Esophagus muscularis mucosa (tissue), 4 donors: Measurements from ENCODE around the gene RPAP2. TPM values are rescaled to one million over a fixed set of nuclear protein-coding genes. Genes with fewer than 3 reads are reported as not detected.

ENCODE experiments used
- DNase-seq: peaks from one replicate; pipeline ENCODE4 v3.0.0-alpha.2; 2017; ENCODE audit errors: extremely low spot score
- H3K27ac ChIP-seq, 4 donors: fragments of 200-600 bp; sonication (generic); replicated peaks in 1 of 4; 1 replicate in 3 of 4; 2 replicates in 1 of 4; pipeline ENCODE4 v1.5.1; 2016 to 2019; ENCODE audit warnings: mild to moderate bottlenecking in 1 of 4
- H3K27me3 ChIP-seq, 4 donors: fragments of 200-600 bp; sonication (generic); one replicate each; pipeline versions ENCODE4 v1.5.1 to v1.6.0; 2016 to 2019
- H3K36me3 ChIP-seq, 4 donors: fragments of 200-600 bp; sonication (generic); one replicate each; pipeline ENCODE4 v1.5.1; 2016 to 2019
- H3K4me1 ChIP-seq, 4 donors: fragments of 200-600 bp; sonication (generic); one replicate each; pipeline ENCODE4 v1.5.1; 2016 to 2019
- H3K4me3 ChIP-seq, 4 donors: fragments of 200-600 bp; sonication (generic); 1 replicate in 2 of 4; 2 replicates in 2 of 4; pipeline ENCODE4 v1.5.1; 2016 to 2019; ENCODE audit warnings: mild to moderate bottlenecking in 4 of 4, moderate library complexity in 1 of 4
- H3K9me3 ChIP-seq, 4 donors: fragments of 200-600 bp; sonication (generic); 1 replicate in 3 of 4; 2 replicates in 1 of 4; pipeline ENCODE4 v1.5.1; 2016 to 2019
- CTCF ChIP-seq, 3 experiments: fragments of 200-600 bp in 2 of 3; fragments of 450-650 bp in 1 of 3; sonication (generic) in 2 of 3; IDR thresholded peaks; one replicate each; pipeline ENCODE4 v1.5.1; 2017 to 2019; ENCODE audit warnings: antibody characterized with exemption in 3 of 3, mild to moderate bottlenecking in 2 of 3, moderate library complexity in 1 of 3
- EP300 ChIP-seq: sonication (generic); formaldehyde crosslinking; IDR thresholded peaks from one replicate; pipeline ENCODE4 v1.6.1; 2017; ENCODE audit warnings: antibody characterized with exemption
- POLR2A ChIP-seq: fragments of 450-650 bp; IDR thresholded peaks from one replicate; pipeline ENCODE4 v1.6.1; 2017; ENCODE audit warnings: antibody characterized with exemption, moderate library complexity, mild to moderate bottlenecking, low read depth
- POLR2AphosphoS5 ChIP-seq, 2 donors: sonication (generic); formaldehyde crosslinking; IDR thresholded peaks; one replicate each; pipeline ENCODE4 v1.6.1; 2017; ENCODE audit warnings: antibody characterized with exemption in 2 of 2
- WGBS: methylation state at CpG from one replicate; pipeline ENCODE4 v1.1.5; 2018; 5-methylcytosine and 5-hydroxymethylcytosine counted together
- intact Hi-C: fragments of 100-400 bp; cut with DNase I; formaldehyde crosslinking; loops from one replicate; pipeline ENCODE4 v1.15.1; 2023
- total RNA-seq, 4 donors: library from RNA; depleted of rRNA; stranded (reverse); fragments of >200 nt; gene quantifications; one replicate each; pipeline versions ENCODE4 v1.1.0 to v1.2.1, GENCODE V29; 2016

Gene RPAP2
- total RNA-seq, 4 donors from 2014 or later = 8.9 to 13.3 (median 12.8) TPM

GRCh38 chr1:92410706-92411105 is 111.8 kb downstream of the RPAP2 start:
- no peak overlapping the region for H3K4me3 ChIP-seq
- WGBS = 72% methylated on average over 3 of the region's 3 CpGs
- no peaks in the 10 kb centered on the region for H3K27me3 ChIP-seq
- no peaks in the 10 kb centered on the region for H3K9me3 ChIP-seq
- intact Hi-C loops = no loop called here
- TF ChIP-seq POLR2A (no peak), EP300 (no peak), POLR2AphosphoS5 (IDR thresholded peaks at IDR 0.05) (no peak), CTCF (IDR thresholded peaks at IDR 0.05) (no peak)
- no peaks in the 10 kb centered on the region for H3K36me3 ChIP-seq
- peak; percentile 91 for DNase-seq
- no peaks in the 10 kb centered on the region for H3K4me1 ChIP-seq
- H3K27ac ChIP-seq = no peak overlapping the region

DNA sequence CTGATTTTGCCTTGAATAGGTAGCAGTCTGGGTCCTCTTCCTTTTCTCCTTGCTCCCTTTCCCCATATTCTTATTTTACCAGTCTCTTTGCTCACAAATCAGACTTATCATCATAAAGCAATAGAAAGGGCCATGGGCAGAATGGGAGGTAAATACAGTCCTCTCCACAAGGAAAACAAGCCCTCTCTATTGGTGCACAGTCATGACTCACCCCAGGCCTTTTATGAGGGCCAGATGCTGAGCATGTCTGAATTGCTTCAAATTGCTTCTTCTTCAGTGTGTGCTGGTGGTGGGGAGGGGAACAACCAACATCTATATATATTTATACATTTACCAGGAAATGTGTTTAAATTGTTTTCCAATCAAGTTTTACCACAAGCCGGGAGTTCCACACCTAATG is 112.7 kb downstream of the RPAP2 start:
- Histone ChIP-seq H3K4me3 (no peak overlapping the region), H3K27ac (no peak overlapping the region), H3K36me3 (no peaks in the 10 kb centered on the region), H3K27me3 (no peaks in the 10 kb centered on the region), H3K9me3 (no peaks in the 10 kb centered on the region), H3K4me1 (no peaks in the 10 kb centered on the region)
- intact Hi-C loops = no loop called here
- 77% methylated on average over 1 of the region's 1 CpG for WGBS
- TF ChIP-seq CTCF (IDR thresholded peaks at IDR 0.05) (no peak), POLR2AphosphoS5 (IDR thresholded peaks at IDR 0.05) (no peak), POLR2A (no peak), EP300 (no peak)
- DNase-seq = peak; percentile 4

GRCh38 chr1:92419642-92420041 is 120.8 kb downstream of the RPAP2 start:
- WGBS = 70% methylated on average over 4 of the region's 4 CpGs
- Histone ChIP-seq H3K27me3 (no peaks in the 10 kb centered on the region), H3K9me3 (no peaks in the 10 kb centered on the region), H3K4me3 (no peak overlapping the region), H3K27ac (no peak overlapping the region), H3K36me3 (no peaks in the 10 kb centered on the region), H3K4me1 (no peaks in the 10 kb centered on the region)
- no peak for TF ChIP-seq CTCF (IDR thresholded peaks at IDR 0.05)
- no peak for TF ChIP-seq POLR2A
- TF ChIP-seq EP300 = no peak
- TF ChIP-seq POLR2AphosphoS5 (IDR thresholded peaks at IDR 0.05) = no peak
- no peak for DNase-seq
- intact Hi-C loops = no loop called here

DNA sequence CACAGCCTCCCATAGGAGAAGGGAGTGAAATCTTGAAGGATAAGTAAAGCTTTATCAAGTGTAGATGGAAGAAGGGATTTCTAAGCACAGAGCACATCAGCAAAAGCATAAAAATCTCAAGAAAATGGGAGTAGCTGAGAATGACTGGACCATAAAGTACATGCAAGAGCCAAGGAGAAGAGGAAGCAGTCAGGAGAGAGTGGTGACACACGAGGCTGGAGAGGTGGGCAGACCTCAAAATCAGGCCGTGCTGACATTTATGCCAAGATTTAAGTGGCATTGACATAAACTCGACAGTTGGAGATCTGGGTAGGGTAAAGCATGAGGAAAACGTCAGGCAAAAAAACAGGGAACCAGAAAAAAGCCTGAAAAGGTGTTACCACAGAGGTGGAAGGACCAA is 125.5 kb downstream of the RPAP2 start:
- TF ChIP-seq POLR2A = no peak
- no peak for TF ChIP-seq CTCF (IDR thresholded peaks at IDR 0.05)
- no peak for TF ChIP-seq EP300
- no peak for TF ChIP-seq POLR2AphosphoS5 (IDR thresholded peaks at IDR 0.05)
- H3K4me1 ChIP-seq = no peaks in the 10 kb centered on the region
- no peak for DNase-seq
- H3K27ac ChIP-seq = no peak overlapping the region
- intact Hi-C loops = no loop called here
- no peaks in the 10 kb centered on the region for H3K27me3 ChIP-seq
- no peaks in the 10 kb centered on the region for H3K9me3 ChIP-seq
- no peaks in the 10 kb centered on the region for H3K36me3 ChIP-seq
- no peak overlapping the region for H3K4me3 ChIP-seq
- 53% methylated on average over 4 of the region's 4 CpGs for WGBS

- intact Hi-C loops = no loop called here
- TF ChIP-seq POLR2A = no peak
- TF ChIP-seq CTCF (IDR thresholded peaks at IDR 0.05) = no peak
- TF ChIP-seq EP300 = no peak
- TF ChIP-seq POLR2AphosphoS5 (IDR thresholded peaks at IDR 0.05) = no peak
- no peak for DNase-seq
- Histone ChIP-seq H3K4me3 (no peak overlapping the region), H3K27me3 (no peaks in the 10 kb centered on the region), H3K27ac (no peak overlapping the region), H3K4me1 (no peaks in the 10 kb centered on the region), H3K9me3 (no peaks in the 10 kb centered on the region), H3K36me3 (no peaks in the 10 kb centered on the region)
- WGBS = 51% methylated on average over 2 of the region's 2 CpGs
Measured at GRCh38 chr1:92425617-92426016, 126.8 kb downstream of the RPAP2 start.
